ENCODE measurements around the gene POU6F1. TPM values are rescaled to one million over a fixed set of nuclear protein-coding genes. Genes with fewer than 3 reads are reported as not detected.

The POU6F1 gene
- total RNA-seq, 1 experiment from 2014 or later: 13.3 TPM

DNA sequence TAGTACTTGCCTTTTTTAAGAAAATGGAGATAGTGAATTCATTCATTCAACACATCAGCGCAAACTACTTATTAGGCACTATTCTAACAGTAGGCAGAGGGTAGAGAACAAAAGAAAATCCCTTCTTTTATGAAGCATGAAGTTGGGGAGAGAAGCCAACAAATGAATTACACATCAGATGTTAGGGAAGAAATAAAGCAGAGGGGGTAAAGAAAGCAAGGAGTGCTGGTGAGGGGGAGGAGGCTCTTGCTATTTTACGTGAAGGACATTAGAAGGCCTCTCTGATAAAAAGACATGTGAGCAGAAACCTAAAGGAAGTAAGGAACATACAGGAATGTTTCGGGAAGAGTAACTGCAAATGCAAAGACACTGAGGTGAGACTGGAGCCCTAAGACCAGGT, 67.1 kb downstream of the POU6F1 start:
- Histone ChIP-seq H3K79me1 (ENCODE audit: insufficient read depth, low read depth, low read length, poor library complexity, severe bottlenecking) (peaks cover 2% of the 10 kb centered on the region), H4K91ac (ENCODE audit: insufficient read length, low read depth, low read length) (no peak overlapping the region), H3K23me2 (ENCODE audit: insufficient read length, low read depth, low read length, poor library complexity, severe bottlenecking) (no peaks in the 10 kb centered on the region), H4K20me1 (ENCODE audit: control insufficient read depth, insufficient read depth, insufficient read length) (no peaks in the 10 kb centered on the region), H3K56ac (ENCODE audit: insufficient read length, low read depth, low read length) (no peak overlapping the region), H3K79me2 (ENCODE audit: insufficient read depth, low read length) (peaks cover 3% of the 10 kb centered on the region), H3K23ac (ENCODE audit: insufficient read length, low read depth, low read length) (no peak overlapping the region), H2AFZ (ENCODE audit: low read length) (no peak overlapping the region), H3K27ac (ENCODE audit: insufficient read length, low read depth, low read length) (no peak overlapping the region), H4K5ac (ENCODE audit: insufficient read length, low read depth, low read length) (no peak overlapping the region), H3K14ac (ENCODE audit: insufficient read depth, low read length) (no peak overlapping the region), H3K4me2 (ENCODE audit: insufficient read depth, insufficient read length, low read length) (no peak overlapping the region), H2BK20ac (ENCODE audit: low read depth, low read length, poor library complexity, severe bottlenecking) (no peak overlapping the region), H2BK15ac (ENCODE audit: low read depth, low read length) (no peak overlapping the region), H3K27me3 (ENCODE audit: insufficient read depth, low read length) (no peaks in the 10 kb centered on the region), H3K4me1 (ENCODE audit: insufficient read depth, low read length) (no peaks in the 10 kb centered on the region), H2AK5ac (ENCODE audit: insufficient read length, low read length) (no peak overlapping the region), H2BK12ac (ENCODE audit: insufficient read length, low read depth, low read length) (no peak overlapping the region), H3K9ac (ENCODE audit: extremely low read depth, insufficient read length, low read length) (no peak overlapping the region), H2BK5ac (ENCODE audit: insufficient read length, low read length) (no peak overlapping the region), H4K8ac (replicated peaks; ENCODE audit: insufficient read length, low read depth, low read length) (no peak overlapping the region), H3K9me3 (ENCODE audit: control insufficient read depth, low read depth, low read length) (no peaks in the 10 kb centered on the region), H3K18ac (ENCODE audit: insufficient read length, low read depth, low read length) (no peak overlapping the region), H3K4ac (ENCODE audit: low read depth, low read length) (no peak overlapping the region), H3T11ph (ENCODE audit: low read length) (no peak overlapping the region), H2BK120ac (ENCODE audit: low read depth, low read length, poor library complexity, severe bottlenecking) (no peak overlapping the region)
- no peaks in the 10 kb centered on the region for H3K9me3 Mint-ChIP-seq
- peak overlapping the region in 1 of 3 experiments; percentile 5; a peak in 2 of 7 replicates for H3K27ac Mint-ChIP-seq
- H3K27me3 Mint-ChIP-seq (ENCODE audit: low read depth): no peaks in the 10 kb centered on the region
- peaks cover 8 to 12% of the 10 kb centered on the region in 2 experiments; a peak in 3 of 4 replicates for H3K4me1 Mint-ChIP-seq
- no CpG with 5 or more reads among the region's 3 CpGs for WGBS (ENCODE audit: extremely low coverage, insufficient read length, low lambda C conversion rate)
- H3K36me3 Mint-ChIP-seq (ENCODE audit: insufficient read depth in 1 of 3, low read depth in 3 of 3): 0 out of 7 replicates have a peak, but pooled peaks cover 0 to under 1% (median 0%) of the 10 kb centered on the region in 3 experiments
- no peak for DNase-seq
- H3K4me3 Mint-ChIP-seq: no peak overlapping the region
- TF ChIP-seq, protein P1, sequence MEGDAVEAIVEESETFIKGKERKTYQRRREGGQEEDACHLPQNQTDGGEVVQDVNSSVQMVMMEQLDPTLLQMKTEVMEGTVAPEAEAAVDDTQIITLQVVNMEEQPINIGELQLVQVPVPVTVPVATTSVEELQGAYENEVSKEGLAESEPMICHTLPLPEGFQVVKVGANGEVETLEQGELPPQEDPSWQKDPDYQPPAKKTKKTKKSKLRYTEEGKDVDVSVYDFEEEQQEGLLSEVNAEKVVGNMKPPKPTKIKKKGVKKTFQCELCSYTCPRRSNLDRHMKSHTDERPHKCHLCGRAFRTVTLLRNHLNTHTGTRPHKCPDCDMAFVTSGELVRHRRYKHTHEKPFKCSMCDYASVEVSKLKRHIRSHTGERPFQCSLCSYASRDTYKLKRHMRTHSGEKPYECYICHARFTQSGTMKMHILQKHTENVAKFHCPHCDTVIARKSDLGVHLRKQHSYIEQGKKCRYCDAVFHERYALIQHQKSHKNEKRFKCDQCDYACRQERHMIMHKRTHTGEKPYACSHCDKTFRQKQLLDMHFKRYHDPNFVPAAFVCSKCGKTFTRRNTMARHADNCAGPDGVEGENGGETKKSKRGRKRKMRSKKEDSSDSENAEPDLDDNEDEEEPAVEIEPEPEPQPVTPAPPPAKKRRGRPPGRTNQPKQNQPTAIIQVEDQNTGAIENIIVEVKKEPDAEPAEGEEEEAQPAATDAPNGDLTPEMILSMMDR (conservative IDR thresholded peaks at IDR 0.05): no peak

All from H9 (cell line).